Karpas-422 (cell line): ENCODE measurements around the gene MLLT3. TPM values are rescaled to one million over a fixed set of nuclear protein-coding genes. Genes with fewer than 3 reads are reported as not detected.

Source experiments
- DNase-seq: peaks from one replicate; pipeline ENCODE4 v3.0.0-alpha.2; 2015
- H2AFZ ChIP-seq: fragments of 200-600 bp; sonication (generic); 2 replicates; pipeline ENCODE4 v1.6.1; 2014; ENCODE audit warnings: antibody characterized with exemption, low read length, mixed read lengths
- H3K27ac ChIP-seq: fragments of 200-600 bp; sonication (generic); 2 replicates; pipeline ENCODE4 v1.5.1; 2014; ENCODE audit warnings: mild to moderate bottlenecking, low read length, moderate library complexity
- H3K27me3 ChIP-seq: fragments of 200-600 bp; sonication (generic); 2 replicates; pipeline ENCODE4 v1.6.1; 2014; ENCODE audit warnings: low read length, mixed read lengths
- H3K36me3 ChIP-seq: fragments of 200-600 bp; sonication (generic); 2 replicates; pipeline ENCODE4 v1.6.1; 2014; ENCODE audit warnings: low read length, mixed read lengths; ENCODE audit not compliant: insufficient read depth
- H3K4me1 ChIP-seq: fragments of 200-600 bp; sonication (generic); 2 replicates; pipeline ENCODE4 v1.6.1; 2014; ENCODE audit warnings: mild to moderate bottlenecking, low read length, mixed read lengths
- H3K4me2 ChIP-seq: fragments of 200-600 bp; sonication (generic); 2 replicates; pipeline ENCODE4 v1.6.1; 2014; ENCODE audit warnings: low read length, low read depth, mild to moderate bottlenecking; ENCODE audit not compliant: poor library complexity, severe bottlenecking
- H3K4me3 ChIP-seq: fragments of 200-600 bp; sonication (generic); 2 replicates; pipeline ENCODE4 v1.5.1; 2014; ENCODE audit warnings: mild to moderate bottlenecking, antibody characterized with exemption, low read length, mixed read lengths
- H3K79me2 ChIP-seq: fragments of 200-600 bp; sonication (generic); 2 replicates; pipeline ENCODE4 v1.6.1; 2014; ENCODE audit warnings: mild to moderate bottlenecking, low read length, mixed read lengths
- H3K9ac ChIP-seq: fragments of 200-600 bp; sonication (generic); 2 replicates; pipeline ENCODE4 v1.6.0; 2014; ENCODE audit warnings: low read length
- H3K9me2 ChIP-seq: fragments of 200-600 bp; sonication (generic), shearing (Covaris generic); replicated peaks from 2 replicates; pipeline ENCODE4 v1.6.0; 2014; ENCODE audit warnings: mild to moderate bottlenecking, low read length, moderate library complexity; ENCODE audit not compliant: insufficient read depth
- H3K9me3 ChIP-seq: fragments of 300-700, 200-600 bp; sonication (generic); 2 replicates; pipeline ENCODE4 v1.6.1; 2014; ENCODE audit warnings: low read length, mixed read lengths
- H4K20me1 ChIP-seq: fragments of 200-600 bp; sonication (generic); 2 replicates; pipeline ENCODE4 v1.6.1; 2014; ENCODE audit warnings: mild to moderate bottlenecking, antibody characterized with exemption, low read length, low read depth; ENCODE audit not compliant: insufficient read depth
- total RNA-seq: library from RNA; depleted of rRNA; stranded (reverse); fragments of >200 nt; shearing (Covaris generic); gene quantifications from 2 replicates; pipeline ENCODE4 v1.2.3, GENCODE V29; 2014; ENCODE audit warnings: low replicate concordance

The MLLT3 gene
- total RNA-seq, 1 experiment from 2014 or later = 5.8 TPM

GRCh38 chr9:20331095-20331685 lies 291.1 kb downstream of the MLLT3 start:
- Histone ChIP-seq H3K36me3 (no peaks in the 10 kb centered on the region), H3K9me2 (no peaks in the 10 kb centered on the region)

DNA sequence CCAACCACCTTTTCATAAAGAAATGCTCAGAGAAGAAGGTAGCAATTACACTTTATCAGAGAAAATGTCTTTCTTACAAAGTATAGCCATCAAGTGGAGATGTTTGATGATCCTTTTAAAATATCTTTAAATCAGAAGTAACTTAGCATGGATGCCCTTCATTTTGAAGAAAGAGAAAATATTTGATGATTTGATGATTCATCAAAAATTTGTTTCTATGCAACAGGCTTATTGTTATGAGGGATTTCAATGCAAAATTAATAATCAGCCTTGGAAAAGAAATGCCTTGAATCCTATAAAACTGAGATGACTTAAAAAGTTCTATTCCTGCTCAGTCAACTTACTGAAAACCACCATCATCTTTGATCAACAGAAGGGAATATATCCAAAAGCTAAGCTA lies 291.6 kb downstream of the MLLT3 start:
- H3K4me2 ChIP-seq = no peak overlapping the region
- H3K9me3 ChIP-seq = no peaks in the 10 kb centered on the region
- no peak for DNase-seq
- no peaks in the 10 kb centered on the region for H4K20me1 ChIP-seq
- no peak overlapping the region for H2AFZ ChIP-seq
- no peaks in the 10 kb centered on the region for H3K79me2 ChIP-seq
- H3K4me3 ChIP-seq = no peak overlapping the region
- no peak overlapping the region for H3K27ac ChIP-seq
- H3K27me3 ChIP-seq = no peaks in the 10 kb centered on the region
- no peak overlapping the region for H3K9ac ChIP-seq
- H3K9me2 ChIP-seq = no peaks in the 10 kb centered on the region
- H3K4me1 ChIP-seq = peaks cover 3% of the 10 kb centered on the region
- no peaks in the 10 kb centered on the region for H3K36me3 ChIP-seq

More at GRCh38 chr9:20331095-20331685, 291.1 kb downstream of the MLLT3 start:
- H3K27ac ChIP-seq = no peak overlapping the region
- H3K4me2 ChIP-seq = no peak overlapping the region
- H3K79me2 ChIP-seq = no peaks in the 10 kb centered on the region
- DNase-seq = no peak
- no peak overlapping the region for H3K4me3 ChIP-seq
- H3K4me1 ChIP-seq = no peaks in the 10 kb centered on the region
- H4K20me1 ChIP-seq = no peaks in the 10 kb centered on the region
- no peaks in the 10 kb centered on the region for H3K27me3 ChIP-seq
- H3K9me3 ChIP-seq = no peaks in the 10 kb centered on the region
- H3K9ac ChIP-seq = no peak overlapping the region
- no peak overlapping the region for H2AFZ ChIP-seq

- Histone ChIP-seq H3K4me1 (peaks cover 3% of the 10 kb centered on the region), H3K27me3 (peaks cover 2% of the 10 kb centered on the region; the same call in 1 of the 2 replicates), H3K27ac (no peak overlapping the region), H3K9ac (no peak overlapping the region), H2AFZ (no peak overlapping the region), H3K9me2 (no peaks in the 10 kb centered on the region), H3K36me3 (no peaks in the 10 kb centered on the region), H3K79me2 (no peaks in the 10 kb centered on the region), H3K4me2 (no peak overlapping the region), H3K4me3 (no peak overlapping the region), H3K9me3 (no peaks in the 10 kb centered on the region), H4K20me1 (no peaks in the 10 kb centered on the region)
- no peak for DNase-seq
Observed at GRCh38 chr9:20326516-20326915, 295.8 kb downstream of the MLLT3 start.

DNA sequence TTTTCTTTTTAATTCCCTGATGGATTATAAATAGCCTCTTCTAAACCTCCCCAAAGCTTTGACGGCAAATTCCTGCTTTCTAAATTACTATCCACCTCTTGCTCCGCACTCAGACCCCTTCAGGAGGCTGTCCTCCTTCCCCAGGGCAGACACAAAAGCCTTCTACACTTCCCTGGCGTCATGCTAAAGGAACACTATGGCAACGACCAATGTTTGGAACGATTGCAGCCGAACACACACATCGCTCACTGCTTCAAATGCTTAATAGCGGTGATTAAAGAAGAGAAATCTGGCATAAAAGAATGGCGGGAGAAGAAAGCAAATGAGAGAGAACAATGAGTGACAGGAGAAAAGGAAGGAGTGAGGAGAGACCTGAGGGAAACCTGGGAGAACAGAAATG lies 297.3 kb downstream of the MLLT3 start:
- Histone ChIP-seq H3K4me3 (no peak overlapping the region), H2AFZ (no peak overlapping the region), H3K9ac (no peak overlapping the region), H3K9me2 (no peaks in the 10 kb centered on the region), H3K9me3 (no peaks in the 10 kb centered on the region), H3K36me3 (no peaks in the 10 kb centered on the region), H4K20me1 (no peaks in the 10 kb centered on the region), H3K79me2 (no peaks in the 10 kb centered on the region), H3K27ac (no peak overlapping the region), H3K4me2 (no peak overlapping the region), H3K4me1 (peaks cover 3% of the 10 kb centered on the region), H3K27me3 (peaks cover 2% of the 10 kb centered on the region; the same call in 1 of the 2 replicates)
- DNase-seq = no peak

GRCh38 chr9:20322212-20322611 lies 300.1 kb downstream of the MLLT3 start:
- Histone ChIP-seq H3K4me2 (no peak overlapping the region), H3K9ac (no peak overlapping the region), H3K36me3 (no peaks in the 10 kb centered on the region), H3K9me3 (no peaks in the 10 kb centered on the region), H3K79me2 (no peaks in the 10 kb centered on the region), H3K27me3 (peaks cover 2% of the 10 kb centered on the region; the same call in 1 of the 2 replicates), H3K4me1 (peaks cover 3% of the 10 kb centered on the region), H4K20me1 (no peaks in the 10 kb centered on the region), H3K4me3 (no peak overlapping the region), H2AFZ (no peak overlapping the region), H3K9me2 (no peaks in the 10 kb centered on the region), H3K27ac (no peak overlapping the region)
- no peak for DNase-seq

DNA sequence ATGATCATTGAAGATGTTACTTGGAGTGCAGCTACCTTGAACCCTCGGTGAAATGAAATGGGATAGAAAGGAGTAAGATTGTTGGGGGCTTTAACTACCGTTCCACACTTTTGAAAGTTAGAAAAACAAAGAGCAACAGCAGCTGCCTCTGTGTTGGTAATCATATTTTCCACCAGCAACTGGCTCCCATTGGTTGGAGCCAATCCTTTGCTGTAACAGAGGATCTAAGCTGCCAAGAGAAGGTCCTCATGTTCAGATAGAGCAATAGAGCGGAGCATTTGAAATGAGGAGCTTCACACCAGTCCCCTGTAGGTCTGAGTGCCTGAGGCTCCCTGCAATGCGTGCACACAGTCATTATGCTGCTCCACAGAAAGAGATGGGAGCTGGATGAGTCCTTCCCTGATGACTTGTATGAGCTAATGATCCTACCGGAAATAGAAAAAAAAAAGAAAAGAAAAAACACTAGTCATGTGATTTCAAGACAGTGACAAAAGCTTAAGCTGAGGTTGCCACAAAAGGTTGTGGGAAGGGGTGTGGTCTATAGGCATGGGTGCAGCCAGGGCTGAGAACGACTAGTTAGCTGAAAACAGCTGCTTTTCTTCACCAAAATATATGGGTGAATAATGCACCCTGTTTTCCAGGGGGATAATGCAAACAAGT lies 300.7 kb downstream of the MLLT3 start:
- Histone ChIP-seq H3K79me2 (no peaks in the 10 kb centered on the region), H3K9ac (no peak overlapping the region), H3K27ac (no peak overlapping the region), H4K20me1 (no peaks in the 10 kb centered on the region), H2AFZ (no peak overlapping the region), H3K4me3 (no peak overlapping the region), H3K9me2 (no peaks in the 10 kb centered on the region), H3K9me3 (no peaks in the 10 kb centered on the region), H3K4me2 (no peak overlapping the region), H3K36me3 (no peaks in the 10 kb centered on the region), H3K27me3 (peaks cover 2% of the 10 kb centered on the region; the same call in 1 of the 2 replicates), H3K4me1 (peaks cover 3% of the 10 kb centered on the region)
- no peak for DNase-seq

- Histone ChIP-seq H3K9me2 (no peaks in the 10 kb centered on the region), H3K27me3 (peaks cover 2% of the 10 kb centered on the region; the same call in 1 of the 2 replicates), H3K4me1 (peaks cover 3% of the 10 kb centered on the region), H3K4me3 (no peak overlapping the region), H3K79me2 (no peaks in the 10 kb centered on the region), H3K9ac (no peak overlapping the region), H3K27ac (no peak overlapping the region), H3K9me3 (no peaks in the 10 kb centered on the region), H3K36me3 (no peaks in the 10 kb centered on the region), H2AFZ (no peak overlapping the region), H3K4me2 (no peak overlapping the region), H4K20me1 (no peaks in the 10 kb centered on the region)
- no peak for DNase-seq
Observed at GRCh38 chr9:20320921-20321320, 301.4 kb downstream of the MLLT3 start.

DNA sequence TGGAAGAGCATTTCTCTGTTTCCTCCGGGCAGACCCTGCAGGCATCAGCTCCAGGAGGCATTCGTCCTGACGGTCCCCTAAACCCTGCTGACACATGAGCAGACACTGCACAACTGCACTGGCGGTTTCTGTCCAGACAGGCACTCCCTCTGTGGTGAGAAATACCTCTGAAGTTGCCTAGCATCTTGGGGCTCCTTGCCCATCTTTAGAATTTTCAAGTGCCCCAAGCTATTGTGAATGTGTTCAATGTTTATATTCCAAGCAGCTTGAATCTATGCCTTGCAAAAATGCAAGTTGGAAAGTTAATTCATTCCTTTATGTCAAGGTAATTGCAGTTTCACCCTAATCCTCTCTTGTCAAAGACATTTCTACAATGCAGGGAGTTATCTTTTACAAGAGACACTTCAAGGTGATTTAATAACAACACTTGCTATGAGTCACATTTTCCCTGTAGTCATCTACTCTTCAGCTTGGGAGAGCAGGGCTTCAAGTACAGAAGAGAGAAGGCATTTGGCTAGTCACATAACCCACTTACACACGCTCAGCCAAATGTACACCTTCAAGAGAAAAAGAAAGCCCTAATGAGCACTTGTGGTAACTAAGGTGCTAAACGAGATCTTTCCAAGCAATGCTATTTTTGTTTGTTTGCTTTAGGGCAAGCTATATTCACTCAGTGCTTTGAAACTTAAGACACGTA lies 302.5 kb downstream of the MLLT3 start:
- Histone ChIP-seq H3K27ac (no peak overlapping the region), H3K4me1 (no peaks in the 10 kb centered on the region)
- DNase-seq = no peak

More for the DNA sequence above, 302.5 kb downstream of the MLLT3 start:
- no peaks in the 10 kb centered on the region for H3K79me2 ChIP-seq
- H3K4me2 ChIP-seq = no peak overlapping the region
- H3K9ac ChIP-seq = no peak overlapping the region
- H4K20me1 ChIP-seq = no peaks in the 10 kb centered on the region
- no peak overlapping the region for H3K4me3 ChIP-seq
- no peaks in the 10 kb centered on the region for H3K9me3 ChIP-seq
- no peaks in the 10 kb centered on the region for H3K9me2 ChIP-seq
- H3K36me3 ChIP-seq = no peaks in the 10 kb centered on the region
- peaks cover 2% of the 10 kb centered on the region; the same call in 1 of the 2 replicates for H3K27me3 ChIP-seq
- no peak overlapping the region for H2AFZ ChIP-seq
